WTC11 (cell line): Measurements from ENCODE around the gene ERGIC2. TPM values are rescaled to one million over a fixed set of nuclear protein-coding genes. Genes with fewer than 3 reads are reported as not detected.

Source experiments
- ATAC-seq: fragments of 200-7000 bp; cut with Tn5 transposase; 2 replicates; pipeline ENCODE4 v1.10.0; 2021; ENCODE audit warnings: mild to moderate bottlenecking, moderate library complexity
- CTCF ChIA-PET: fragments of 300-600 bp; sonication (Branson Sonifier 250); formaldehyde crosslinking; loops from one replicate; lab custom pipeline; 2021; ENCODE audit warnings: antibody characterized with exemption; lab: Charles Lee
- POLR2A ChIA-PET: fragments of 350-600 bp; sonication (Branson Sonifier 250); formaldehyde crosslinking; loops from one replicate; lab custom pipeline; 2021; ENCODE audit warnings: antibody characterized with exemption; lab: Charles Lee
- DNase-seq: peaks from one replicate; pipeline ENCODE4 v3.0.0; 2021; ENCODE audit warnings: low spot score
- H3K27ac Mint-ChIP-seq: 2 replicates; pipeline ENCODE4 v1.8.0; 2021; ENCODE audit warnings: mixed read lengths
- H3K27me3 Mint-ChIP-seq: 2 replicates; pipeline ENCODE4 v1.8.0; 2021; ENCODE audit warnings: low read depth, mild to moderate bottlenecking, moderate library complexity, mixed read lengths
- H3K36me3 Mint-ChIP-seq: 2 replicates; pipeline ENCODE4 v1.8.0; 2021; ENCODE audit warnings: mixed read lengths
- H3K4me1 Mint-ChIP-seq: 2 replicates; pipeline ENCODE4 v1.8.0; 2022; ENCODE audit warnings: mixed read lengths
- H3K4me3 Mint-ChIP-seq: 2 replicates; pipeline ENCODE4 v1.8.0; 2021; ENCODE audit warnings: mild to moderate bottlenecking, moderate library complexity, mixed read lengths
- H3K9me3 Mint-ChIP-seq: 2 replicates; pipeline ENCODE4 v1.8.0; 2021; ENCODE audit warnings: mixed read lengths
- CBFB ChIP-seq: sonication (generic); formaldehyde crosslinking; IDR thresholded peaks from 2 replicates; pipeline ENCODE4 v1.8.1; 2022; ENCODE audit warnings: mild to moderate bottlenecking, low read depth, missing genetic modification reagents
- ESRRA ChIP-seq: sonication (generic); formaldehyde crosslinking; IDR thresholded peaks from 2 replicates; pipeline ENCODE4 v1.8.1; 2022; ENCODE audit warnings: mild to moderate bottlenecking, missing genetic modification reagents, borderline replicate concordance
- FOXK1 ChIP-seq: sonication (generic); formaldehyde crosslinking; IDR thresholded peaks from 2 replicates; pipeline ENCODE4 v1.8.0; 2022; ENCODE audit warnings: mild to moderate bottlenecking, moderate library complexity, missing genetic modification reagents
- FOXP1 ChIP-seq: sonication (generic); formaldehyde crosslinking; IDR thresholded peaks from 2 replicates; pipeline ENCODE4 v1.8.0; 2022; ENCODE audit warnings: missing genetic modification reagents, mild to moderate bottlenecking, moderate library complexity, borderline replicate concordance
- MXD4 ChIP-seq: fragments of 250-450 bp; sonication (Bioruptor Pico); IDR thresholded peaks from 2 replicates; pipeline ENCODE4 v1.8.0; 2021; ENCODE audit warnings: mild to moderate bottlenecking, moderate library complexity, borderline replicate concordance
- MYBL2 ChIP-seq: sonication (generic); formaldehyde crosslinking; IDR thresholded peaks from 2 replicates; pipeline ENCODE4 v1.8.1; 2023; ENCODE audit warnings: mild to moderate bottlenecking, moderate library complexity, missing genetic modification reagents
- TCF7 ChIP-seq: sonication (generic); formaldehyde crosslinking; IDR thresholded peaks from 2 replicates; pipeline ENCODE4 v1.8.0; 2022; ENCODE audit warnings: mild to moderate bottlenecking, low read depth, missing genetic modification reagents, moderate library complexity
- TEAD1 ChIP-seq: sonication (generic); formaldehyde crosslinking; IDR thresholded peaks from 2 replicates; pipeline ENCODE4 v1.8.0; 2022; ENCODE audit warnings: mild to moderate bottlenecking, missing genetic modification reagents
- ZNF263 ChIP-seq: sonication (generic); formaldehyde crosslinking; IDR thresholded peaks from 2 replicates; pipeline ENCODE4 v1.8.1; 2022; ENCODE audit warnings: low read depth, mild to moderate bottlenecking, moderate library complexity, missing genetic modification reagents
- ZNF423 ChIP-seq: fragments of 250-450 bp; sonication (Bioruptor Pico); IDR thresholded peaks from 2 replicates; pipeline ENCODE4 v2.1.2; 2022; ENCODE audit warnings: mild to moderate bottlenecking, moderate library complexity
- total RNA-seq: library from RNA; stranded (reverse); gene quantifications from 3 replicates; pipeline ENCODE4 v1.2.3, GENCODE V29; 2021
- TF ChIP-seq, protein P1 (sequence below): fragments of 250-450 bp; sonication (Bioruptor Pico); conservative IDR thresholded peaks from 2 replicates; pipeline ENCODE4 v1.9.0; 2021; ENCODE audit warnings: mild to moderate bottlenecking
- TF ChIP-seq, protein P2 (sequence below): sonication (generic); formaldehyde crosslinking; IDR thresholded peaks from 2 replicates; pipeline ENCODE4 v1.8.0; 2022; ENCODE audit warnings: mild to moderate bottlenecking, missing genetic modification reagents
- TF ChIP-seq, protein P3 (sequence below): sonication (generic); formaldehyde crosslinking; IDR thresholded peaks from 2 replicates; pipeline ENCODE4 v1.8.0; 2023; ENCODE audit warnings: mild to moderate bottlenecking, missing genetic modification reagents
- TF ChIP-seq, protein P4 (sequence below): sonication (generic); formaldehyde crosslinking; IDR thresholded peaks from 2 replicates; pipeline ENCODE4 v1.8.1; 2023; ENCODE audit warnings: mild to moderate bottlenecking, moderate library complexity, missing genetic modification reagents
- TF ChIP-seq, protein P5 (sequence below): sonication (generic); formaldehyde crosslinking; IDR thresholded peaks from 2 replicates; pipeline ENCODE4 v1.8.1; 2022; ENCODE audit warnings: mild to moderate bottlenecking, missing genetic modification reagents, moderate library complexity, borderline replicate concordance
- TF ChIP-seq, protein P6 (sequence below): sonication (generic); formaldehyde crosslinking; IDR thresholded peaks from 2 replicates; pipeline ENCODE4 v1.8.1; 2023; ENCODE audit warnings: mild to moderate bottlenecking, missing genetic modification reagents
- TF ChIP-seq, protein P7 (sequence below): sonication (generic); formaldehyde crosslinking; IDR thresholded peaks from 2 replicates; pipeline ENCODE4 v1.8.1; 2023; ENCODE audit warnings: mild to moderate bottlenecking, missing genetic modification reagents
- TF ChIP-seq, protein P8 (sequence below): sonication (generic); formaldehyde crosslinking; IDR thresholded peaks from 2 replicates; pipeline ENCODE4 v1.8.1; 2023; ENCODE audit warnings: mild to moderate bottlenecking, missing genetic modification reagents, moderate library complexity
- TF ChIP-seq, protein P9 (sequence below): sonication (generic); formaldehyde crosslinking; IDR thresholded peaks from 2 replicates; pipeline ENCODE4 v1.8.1; 2022; ENCODE audit warnings: mild to moderate bottlenecking, moderate library complexity, missing genetic modification reagents

Gene ERGIC2
- total RNA-seq, 1 experiment from 2014 or later: 51.4 TPM

DNA sequence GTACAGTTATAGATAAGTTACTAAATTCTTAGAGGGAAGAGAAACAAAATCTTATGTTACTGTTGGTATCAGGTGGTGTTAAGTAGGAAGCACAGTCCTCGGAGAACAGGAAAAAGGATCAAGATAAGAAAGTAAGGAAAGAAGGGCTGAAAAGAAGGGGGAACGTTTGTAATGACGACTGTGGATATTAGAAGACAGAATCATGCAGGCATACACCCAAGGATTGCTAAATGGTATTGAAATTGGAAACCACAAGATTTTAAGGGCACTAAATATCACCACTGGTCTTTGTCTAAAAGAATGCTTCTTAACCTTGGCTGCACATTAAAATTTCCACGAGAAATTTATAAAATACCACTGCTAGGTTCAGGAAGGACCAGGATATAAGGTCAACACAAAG is 34.1 kb upstream of the ERGIC2 start:
- no peak for ATAC-seq
- H3K36me3 Mint-ChIP-seq: peaks cover 13% of the 10 kb centered on the region
- H3K27me3 Mint-ChIP-seq: peaks cover 4% of the 10 kb centered on the region; the same call in 1 of the 2 replicates
- POLR2A ChIA-PET: no interaction called here
- H3K4me3 Mint-ChIP-seq: no peak overlapping the region
- TF ChIP-seq, protein P1, sequence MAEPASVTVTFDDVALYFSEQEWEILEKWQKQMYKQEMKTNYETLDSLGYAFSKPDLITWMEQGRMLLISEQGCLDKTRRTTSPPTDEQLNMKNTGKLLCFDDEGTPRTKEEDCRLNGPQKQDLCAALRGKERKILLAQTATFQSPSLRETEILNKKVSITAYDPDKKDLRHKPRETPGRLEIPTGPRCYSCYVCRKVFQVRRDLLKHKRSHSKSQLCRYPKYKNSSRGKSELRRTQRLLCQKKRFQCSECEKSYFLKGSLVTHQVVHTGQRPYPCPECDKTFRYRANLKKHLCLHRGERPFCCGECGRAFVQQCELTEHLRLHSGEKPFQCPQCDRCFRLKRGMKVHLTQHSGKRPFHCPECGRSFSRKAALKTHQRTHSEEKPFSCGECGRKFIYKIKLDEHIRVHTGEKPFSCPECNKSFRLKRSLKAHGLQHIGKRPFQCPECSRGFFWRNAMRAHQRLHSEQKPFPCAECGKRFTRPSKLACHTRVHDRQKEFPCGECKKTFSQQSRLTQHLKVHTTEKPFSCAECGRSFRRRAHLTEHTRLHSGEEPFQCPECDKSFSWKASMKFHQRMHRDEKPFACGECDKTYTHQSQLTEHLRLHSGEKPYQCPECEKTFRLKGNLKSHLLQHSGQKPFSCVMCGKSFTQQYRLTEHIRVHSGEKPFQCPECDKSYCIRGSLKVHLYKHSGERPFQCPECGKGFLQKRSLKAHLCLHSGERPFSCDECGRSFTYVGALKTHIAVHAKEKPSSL: no peak
- TF ChIP-seq, protein P2, sequence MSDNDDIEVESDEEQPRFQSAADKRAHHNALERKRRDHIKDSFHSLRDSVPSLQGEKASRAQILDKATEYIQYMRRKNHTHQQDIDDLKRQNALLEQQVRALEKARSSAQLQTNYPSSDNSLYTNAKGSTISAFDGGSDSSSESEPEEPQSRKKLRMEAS (CRISPR knock-in tag): no peak
- no peak for TF ChIP-seq MXD4 (CRISPR knock-in tag)
- TF ChIP-seq, protein P3, sequence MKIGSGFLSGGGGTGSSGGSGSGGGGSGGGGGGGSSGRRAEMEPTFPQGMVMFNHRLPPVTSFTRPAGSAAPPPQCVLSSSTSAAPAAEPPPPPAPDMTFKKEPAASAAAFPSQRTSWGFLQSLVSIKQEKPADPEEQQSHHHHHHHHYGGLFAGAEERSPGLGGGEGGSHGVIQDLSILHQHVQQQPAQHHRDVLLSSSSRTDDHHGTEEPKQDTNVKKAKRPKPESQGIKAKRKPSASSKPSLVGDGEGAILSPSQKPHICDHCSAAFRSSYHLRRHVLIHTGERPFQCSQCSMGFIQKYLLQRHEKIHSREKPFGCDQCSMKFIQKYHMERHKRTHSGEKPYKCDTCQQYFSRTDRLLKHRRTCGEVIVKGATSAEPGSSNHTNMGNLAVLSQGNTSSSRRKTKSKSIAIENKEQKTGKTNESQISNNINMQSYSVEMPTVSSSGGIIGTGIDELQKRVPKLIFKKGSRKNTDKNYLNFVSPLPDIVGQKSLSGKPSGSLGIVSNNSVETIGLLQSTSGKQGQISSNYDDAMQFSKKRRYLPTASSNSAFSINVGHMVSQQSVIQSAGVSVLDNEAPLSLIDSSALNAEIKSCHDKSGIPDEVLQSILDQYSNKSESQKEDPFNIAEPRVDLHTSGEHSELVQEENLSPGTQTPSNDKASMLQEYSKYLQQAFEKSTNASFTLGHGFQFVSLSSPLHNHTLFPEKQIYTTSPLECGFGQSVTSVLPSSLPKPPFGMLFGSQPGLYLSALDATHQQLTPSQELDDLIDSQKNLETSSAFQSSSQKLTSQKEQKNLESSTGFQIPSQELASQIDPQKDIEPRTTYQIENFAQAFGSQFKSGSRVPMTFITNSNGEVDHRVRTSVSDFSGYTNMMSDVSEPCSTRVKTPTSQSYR: no peak
- no peak for TF ChIP-seq FOXK1 (CRISPR knock-in tag)
- TF ChIP-seq, protein P4, sequence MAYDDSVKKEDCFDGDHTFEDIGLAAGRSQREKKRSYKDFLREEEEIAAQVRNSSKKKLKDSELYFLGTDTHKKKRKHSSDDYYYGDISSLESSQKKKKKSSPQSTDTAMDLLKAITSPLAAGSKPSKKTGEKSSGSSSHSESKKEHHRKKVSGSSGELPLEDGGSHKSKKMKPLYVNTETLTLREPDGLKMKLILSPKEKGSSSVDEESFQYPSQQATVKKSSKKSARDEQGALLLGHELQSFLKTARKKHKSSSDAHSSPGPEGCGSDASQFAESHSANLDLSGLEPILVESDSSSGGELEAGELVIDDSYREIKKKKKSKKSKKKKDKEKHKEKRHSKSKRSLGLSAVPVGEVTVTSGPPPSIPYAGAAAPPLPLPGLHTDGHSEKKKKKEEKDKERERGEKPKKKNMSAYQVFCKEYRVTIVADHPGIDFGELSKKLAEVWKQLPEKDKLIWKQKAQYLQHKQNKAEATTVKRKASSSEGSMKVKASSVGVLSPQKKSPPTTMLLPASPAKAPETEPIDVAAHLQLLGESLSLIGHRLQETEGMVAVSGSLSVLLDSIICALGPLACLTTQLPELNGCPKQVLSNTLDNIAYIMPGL (CRISPR knock-in tag): no peak
- TF ChIP-seq, protein P5, sequence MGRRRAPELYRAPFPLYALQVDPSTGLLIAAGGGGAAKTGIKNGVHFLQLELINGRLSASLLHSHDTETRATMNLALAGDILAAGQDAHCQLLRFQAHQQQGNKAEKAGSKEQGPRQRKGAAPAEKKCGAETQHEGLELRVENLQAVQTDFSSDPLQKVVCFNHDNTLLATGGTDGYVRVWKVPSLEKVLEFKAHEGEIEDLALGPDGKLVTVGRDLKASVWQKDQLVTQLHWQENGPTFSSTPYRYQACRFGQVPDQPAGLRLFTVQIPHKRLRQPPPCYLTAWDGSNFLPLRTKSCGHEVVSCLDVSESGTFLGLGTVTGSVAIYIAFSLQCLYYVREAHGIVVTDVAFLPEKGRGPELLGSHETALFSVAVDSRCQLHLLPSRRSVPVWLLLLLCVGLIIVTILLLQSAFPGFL (CRISPR knock-in tag): no peak
- TF ChIP-seq, protein P6, sequence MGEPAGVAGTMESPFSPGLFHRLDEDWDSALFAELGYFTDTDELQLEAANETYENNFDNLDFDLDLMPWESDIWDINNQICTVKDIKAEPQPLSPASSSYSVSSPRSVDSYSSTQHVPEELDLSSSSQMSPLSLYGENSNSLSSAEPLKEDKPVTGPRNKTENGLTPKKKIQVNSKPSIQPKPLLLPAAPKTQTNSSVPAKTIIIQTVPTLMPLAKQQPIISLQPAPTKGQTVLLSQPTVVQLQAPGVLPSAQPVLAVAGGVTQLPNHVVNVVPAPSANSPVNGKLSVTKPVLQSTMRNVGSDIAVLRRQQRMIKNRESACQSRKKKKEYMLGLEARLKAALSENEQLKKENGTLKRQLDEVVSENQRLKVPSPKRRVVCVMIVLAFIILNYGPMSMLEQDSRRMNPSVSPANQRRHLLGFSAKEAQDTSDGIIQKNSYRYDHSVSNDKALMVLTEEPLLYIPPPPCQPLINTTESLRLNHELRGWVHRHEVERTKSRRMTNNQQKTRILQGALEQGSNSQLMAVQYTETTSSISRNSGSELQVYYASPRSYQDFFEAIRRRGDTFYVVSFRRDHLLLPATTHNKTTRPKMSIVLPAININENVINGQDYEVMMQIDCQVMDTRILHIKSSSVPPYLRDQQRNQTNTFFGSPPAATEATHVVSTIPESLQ (CRISPR knock-in tag): no peak
- CTCF ChIA-PET: no interaction called here
- H3K4me1 Mint-ChIP-seq: no peaks in the 10 kb centered on the region
- DNase-seq: no peak
- no peak overlapping the region for H3K27ac Mint-ChIP-seq
- peaks cover 17% of the 10 kb centered on the region for H3K9me3 Mint-ChIP-seq

DNA sequence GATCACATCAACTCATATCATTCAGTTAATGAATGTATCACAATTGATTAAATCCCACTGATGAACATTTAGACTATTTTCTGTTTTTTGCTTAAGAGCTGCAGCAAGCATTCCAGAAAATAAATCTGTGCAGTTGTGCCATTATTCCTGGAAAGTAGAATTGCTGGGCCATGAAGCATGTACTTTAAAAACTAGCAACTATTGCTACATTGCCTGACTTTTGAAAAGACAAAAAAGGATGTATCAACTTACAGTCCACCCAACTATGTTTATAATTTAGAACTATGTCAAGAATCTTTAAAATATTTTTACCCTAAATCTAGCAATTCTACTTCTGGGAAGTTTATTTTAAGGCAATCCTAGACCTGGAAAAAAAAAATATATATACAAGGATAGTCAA is 33.4 kb upstream of the ERGIC2 start:
- CTCF ChIA-PET: no interaction called here
- DNase-seq: no peak
- TF ChIP-seq, protein P7, sequence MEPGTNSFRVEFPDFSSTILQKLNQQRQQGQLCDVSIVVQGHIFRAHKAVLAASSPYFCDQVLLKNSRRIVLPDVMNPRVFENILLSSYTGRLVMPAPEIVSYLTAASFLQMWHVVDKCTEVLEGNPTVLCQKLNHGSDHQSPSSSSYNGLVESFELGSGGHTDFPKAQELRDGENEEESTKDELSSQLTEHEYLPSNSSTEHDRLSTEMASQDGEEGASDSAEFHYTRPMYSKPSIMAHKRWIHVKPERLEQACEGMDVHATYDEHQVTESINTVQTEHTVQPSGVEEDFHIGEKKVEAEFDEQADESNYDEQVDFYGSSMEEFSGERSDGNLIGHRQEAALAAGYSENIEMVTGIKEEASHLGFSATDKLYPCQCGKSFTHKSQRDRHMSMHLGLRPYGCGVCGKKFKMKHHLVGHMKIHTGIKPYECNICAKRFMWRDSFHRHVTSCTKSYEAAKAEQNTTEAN (CRISPR knock-in tag): no peak
- TF ChIP-seq MYBL2 (no peak), ESRRA (no peak), TCF7 (CRISPR knock-in tag) (no peak), CBFB (CRISPR knock-in tag) (no peak), TEAD1 (no peak), ZNF263 (no peak), FOXP1 (no peak), ZNF423 (CRISPR knock-in tag) (no peak)
- TF ChIP-seq, protein P8, sequence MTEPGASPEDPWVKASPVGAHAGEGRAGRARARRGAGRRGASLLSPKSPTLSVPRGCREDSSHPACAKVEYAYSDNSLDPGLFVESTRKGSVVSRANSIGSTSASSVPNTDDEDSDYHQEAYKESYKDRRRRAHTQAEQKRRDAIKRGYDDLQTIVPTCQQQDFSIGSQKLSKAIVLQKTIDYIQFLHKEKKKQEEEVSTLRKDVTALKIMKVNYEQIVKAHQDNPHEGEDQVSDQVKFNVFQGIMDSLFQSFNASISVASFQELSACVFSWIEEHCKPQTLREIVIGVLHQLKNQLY (CRISPR knock-in tag): no peak
- TF ChIP-seq, protein P9, sequence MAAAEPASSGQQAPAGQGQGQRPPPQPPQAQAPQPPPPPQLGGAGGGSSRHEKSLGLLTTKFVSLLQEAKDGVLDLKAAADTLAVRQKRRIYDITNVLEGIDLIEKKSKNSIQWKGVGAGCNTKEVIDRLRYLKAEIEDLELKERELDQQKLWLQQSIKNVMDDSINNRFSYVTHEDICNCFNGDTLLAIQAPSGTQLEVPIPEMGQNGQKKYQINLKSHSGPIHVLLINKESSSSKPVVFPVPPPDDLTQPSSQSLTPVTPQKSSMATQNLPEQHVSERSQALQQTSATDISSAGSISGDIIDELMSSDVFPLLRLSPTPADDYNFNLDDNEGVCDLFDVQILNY: no peak

More for the DNA sequence above, 33.4 kb upstream of the ERGIC2 start:
- H3K4me3 Mint-ChIP-seq: no peak overlapping the region
- peaks cover 4% of the 10 kb centered on the region; the same call in 1 of the 2 replicates for H3K27me3 Mint-ChIP-seq
- peaks cover 16% of the 10 kb centered on the region for H3K36me3 Mint-ChIP-seq
- POLR2A ChIA-PET: no interaction called here
- peaks cover 17% of the 10 kb centered on the region for H3K9me3 Mint-ChIP-seq
- no peak overlapping the region for H3K27ac Mint-ChIP-seq
- no peak for ATAC-seq
- no peaks in the 10 kb centered on the region for H3K4me1 Mint-ChIP-seq
